Ishikawa (cell line): ENCODE results near the gene PRKCZ.

Experiments used
- CEBPB ChIP-seq: IDR thresholded peaks from 2 replicates; pipeline ENCODE4 v1.6.1; 2012
- CREB1 ChIP-seq: IDR thresholded peaks from 2 replicates; pipeline ENCODE4 v1.6.1; 2012; ENCODE audit warnings: low read depth
- EP300 ChIP-seq: IDR thresholded peaks from 2 replicates; pipeline ENCODE4 v1.6.1; 2012; ENCODE audit warnings: borderline replicate concordance
- NFIC ChIP-seq: IDR thresholded peaks from 2 replicates; pipeline ENCODE4 v1.6.1; 2012
- RAD21 ChIP-seq: IDR thresholded peaks from 2 replicates; pipeline ENCODE4 v1.6.1; 2012; ENCODE audit warnings: low read depth
- TAF1 ChIP-seq: IDR thresholded peaks from 2 replicates; pipeline ENCODE4 v1.6.1; 2012; ENCODE audit warnings: low read depth, mild to moderate bottlenecking
- TEAD4 ChIP-seq: IDR thresholded peaks from 2 replicates; pipeline ENCODE4 v1.6.1; 2012
- YY1 ChIP-seq: IDR thresholded peaks from 2 replicates; pipeline ENCODE4 v1.6.1; 2012; ENCODE audit warnings: low read depth
- TF ChIP-seq, protein P1 (sequence below): IDR thresholded peaks from 2 replicates; pipeline ENCODE4 v1.6.1; 2012; ENCODE audit warnings: low read depth, mild to moderate bottlenecking
- TF ChIP-seq, protein P2 (sequence below): IDR thresholded peaks from 2 replicates; pipeline ENCODE4 v1.6.1; 2012

DNA sequence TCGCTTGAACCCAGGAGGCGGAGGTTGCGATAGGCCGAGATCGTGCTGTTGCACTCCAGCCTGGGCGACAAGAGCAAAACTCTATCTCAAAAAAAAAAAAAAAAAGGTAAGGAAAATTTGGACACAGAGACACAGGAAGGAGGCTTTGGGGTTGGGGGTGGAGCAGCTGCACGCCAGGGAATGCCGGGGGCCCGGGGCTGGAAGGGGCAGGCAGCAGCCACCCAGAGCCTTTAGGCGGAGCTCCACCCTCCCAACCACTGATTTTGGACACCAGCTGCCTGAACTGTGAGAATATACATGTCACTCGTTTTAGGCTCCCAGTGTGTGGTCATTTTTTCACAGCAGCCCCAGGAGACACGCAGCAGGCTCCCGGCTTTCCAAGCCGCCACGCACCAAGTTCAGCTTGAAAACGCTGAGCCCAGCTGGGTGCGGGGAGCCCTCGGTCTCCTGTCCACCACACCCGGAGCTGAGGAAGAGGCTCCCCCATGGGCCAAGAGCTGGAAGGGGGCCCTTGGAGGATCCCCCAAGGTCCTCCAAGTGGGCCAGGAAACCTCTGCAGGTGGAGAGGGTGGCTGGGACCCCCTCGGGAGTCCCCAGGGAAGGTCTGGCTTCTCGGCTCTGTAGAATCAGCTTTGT, 150.2 kb downstream of the PRKCZ start:
- TF ChIP-seq YY1 (no peak), CREB1 (no peak), NFIC (no peak), CEBPB (no peak), EP300 (no peak), TAF1 (no peak), TEAD4 (no peak), RAD21 (no peak)
- TF ChIP-seq, protein P1, sequence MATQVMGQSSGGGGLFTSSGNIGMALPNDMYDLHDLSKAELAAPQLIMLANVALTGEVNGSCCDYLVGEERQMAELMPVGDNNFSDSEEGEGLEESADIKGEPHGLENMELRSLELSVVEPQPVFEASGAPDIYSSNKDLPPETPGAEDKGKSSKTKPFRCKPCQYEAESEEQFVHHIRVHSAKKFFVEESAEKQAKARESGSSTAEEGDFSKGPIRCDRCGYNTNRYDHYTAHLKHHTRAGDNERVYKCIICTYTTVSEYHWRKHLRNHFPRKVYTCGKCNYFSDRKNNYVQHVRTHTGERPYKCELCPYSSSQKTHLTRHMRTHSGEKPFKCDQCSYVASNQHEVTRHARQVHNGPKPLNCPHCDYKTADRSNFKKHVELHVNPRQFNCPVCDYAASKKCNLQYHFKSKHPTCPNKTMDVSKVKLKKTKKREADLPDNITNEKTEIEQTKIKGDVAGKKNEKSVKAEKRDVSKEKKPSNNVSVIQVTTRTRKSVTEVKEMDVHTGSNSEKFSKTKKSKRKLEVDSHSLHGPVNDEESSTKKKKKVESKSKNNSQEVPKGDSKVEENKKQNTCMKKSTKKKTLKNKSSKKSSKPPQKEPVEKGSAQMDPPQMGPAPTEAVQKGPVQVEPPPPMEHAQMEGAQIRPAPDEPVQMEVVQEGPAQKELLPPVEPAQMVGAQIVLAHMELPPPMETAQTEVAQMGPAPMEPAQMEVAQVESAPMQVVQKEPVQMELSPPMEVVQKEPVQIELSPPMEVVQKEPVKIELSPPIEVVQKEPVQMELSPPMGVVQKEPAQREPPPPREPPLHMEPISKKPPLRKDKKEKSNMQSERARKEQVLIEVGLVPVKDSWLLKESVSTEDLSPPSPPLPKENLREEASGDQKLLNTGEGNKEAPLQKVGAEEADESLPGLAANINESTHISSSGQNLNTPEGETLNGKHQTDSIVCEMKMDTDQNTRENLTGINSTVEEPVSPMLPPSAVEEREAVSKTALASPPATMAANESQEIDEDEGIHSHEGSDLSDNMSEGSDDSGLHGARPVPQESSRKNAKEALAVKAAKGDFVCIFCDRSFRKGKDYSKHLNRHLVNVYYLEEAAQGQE, result no peak
- TF ChIP-seq, protein P2, sequence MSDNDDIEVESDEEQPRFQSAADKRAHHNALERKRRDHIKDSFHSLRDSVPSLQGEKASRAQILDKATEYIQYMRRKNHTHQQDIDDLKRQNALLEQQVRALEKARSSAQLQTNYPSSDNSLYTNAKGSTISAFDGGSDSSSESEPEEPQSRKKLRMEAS, result no peak
